HepG2 (cell line): ENCODE measurements around the gene PLCB4. TPM values are rescaled to one million over a fixed set of nuclear protein-coding genes. Genes with fewer than 3 reads are reported as not detected.
A peak's percentile ranks its signal among the peaks of the same experiment; 100 is the strongest.

Source experiments
- ARNTL ChIP-seq: sonication (generic); formaldehyde crosslinking; IDR thresholded peaks from 2 replicates; pipeline ENCODE4 v1.4.0; 2020; ENCODE audit warnings: mild to moderate bottlenecking, missing genetic modification reagents
- CTCF ChIP-seq: sonication (generic); formaldehyde crosslinking; IDR thresholded peaks from 2 replicates; pipeline ENCODE4 v1.5.0; 2020; ENCODE audit warnings: mild to moderate bottlenecking, missing genetic modification reagents, moderate library complexity
- JDP2 ChIP-seq: sonication (generic); formaldehyde crosslinking; IDR thresholded peaks from 2 replicates; pipeline ENCODE4 v1.8.1; 2022; ENCODE audit warnings: missing genetic modification reagents, borderline replicate concordance
- RELA ChIP-seq: sonication (generic); formaldehyde crosslinking; IDR thresholded peaks from 2 replicates; pipeline ENCODE4 v1.4.0; 2020; ENCODE audit warnings: missing genetic modification reagents
- SAP130 ChIP-seq: IDR thresholded peaks from 2 replicates; pipeline ENCODE4 v1.6.1; 2016; ENCODE audit warnings: low read depth
- SATB2 ChIP-seq: sonication (generic); formaldehyde crosslinking; IDR thresholded peaks from 2 replicates; pipeline ENCODE4 v1.5.0; 2020; ENCODE audit warnings: missing genetic modification reagents
- SP1 ChIP-seq, 2 experiments: fragments of 450-650 bp in 1 of 2; sonication (generic) in 1 of 2; formaldehyde crosslinking in 1 of 2; IDR thresholded peaks; 2 replicates each; pipeline versions ENCODE4 v1.4.0 to v1.6.1; 2016 to 2020; ENCODE audit warnings: missing genetic modification reagents in 1 of 2
- SRSF9 ChIP-seq: fragments of 200-400 bp; formaldehyde crosslinking; IDR thresholded peaks from 2 replicates; pipeline ENCODE4 v1.6.1; 2018; ENCODE audit warnings: borderline replicate concordance, mild to moderate bottlenecking, low read depth, low read length; ENCODE audit not compliant: insufficient read depth, poor library complexity, severe bottlenecking
- TMF1 ChIP-seq: sonication (generic); formaldehyde crosslinking; IDR thresholded peaks from 2 replicates; pipeline ENCODE4 v1.8.1; 2022; ENCODE audit warnings: low read depth, missing genetic modification reagents
- ZFP90 ChIP-seq: sonication (generic); formaldehyde crosslinking; IDR thresholded peaks from 2 replicates; pipeline ENCODE4 v1.8.0; 2022; ENCODE audit warnings: missing genetic modification reagents, mild to moderate bottlenecking, inconsistent platforms, borderline replicate concordance
- ZNF225 ChIP-seq: sonication (generic); formaldehyde crosslinking; IDR thresholded peaks from 2 replicates; pipeline ENCODE4 v1.4.0; 2020; ENCODE audit warnings: mild to moderate bottlenecking, missing genetic modification reagents
- ZNF317 ChIP-seq: sonication (generic); formaldehyde crosslinking; IDR thresholded peaks from 2 replicates; pipeline ENCODE4 v1.5.0; 2020; ENCODE audit warnings: mild to moderate bottlenecking, missing genetic modification reagents
- ZNF343 ChIP-seq: sonication (generic); formaldehyde crosslinking; IDR thresholded peaks from 2 replicates; pipeline ENCODE4 v1.4.0; 2020; ENCODE audit warnings: mild to moderate bottlenecking, missing genetic modification reagents
- ZNF720 ChIP-seq: sonication (generic); formaldehyde crosslinking; IDR thresholded peaks from 2 replicates; pipeline ENCODE4 v1.4.0; 2020; ENCODE audit warnings: missing genetic modification reagents
- ZNF770 ChIP-seq: sonication (generic); formaldehyde crosslinking; IDR thresholded peaks from 2 replicates; pipeline ENCODE4 v1.5.0; 2020; ENCODE audit warnings: mild to moderate bottlenecking, missing genetic modification reagents
- ZNF780A ChIP-seq: sonication (generic); formaldehyde crosslinking; IDR thresholded peaks from 2 replicates; pipeline ENCODE4 v1.8.0; 2022; ENCODE audit warnings: mild to moderate bottlenecking, missing genetic modification reagents, moderate library complexity
- polyA plus RNA-seq, 8 experiments: library from polyadenylated mRNA; depleted of rRNA in 3 of 8; stranded (reverse) in 7 of 8; unstranded in 1 of 8; fragments of >200 nt; fragmentation: Illumina TruSeq in 4 of 8; extraction: Trizol in 4 of 8; gene quantifications; 2 replicates each; pipeline versions ENCODE4 v1.2.1 to v1.2.3, GENCODE V29; 2011 to 2016; ENCODE audit warnings: low read depth in 4 of 8, missing spikeins in 1 of 8, mixed read lengths in 1 of 8; ENCODE audit not compliant: insufficient read depth in 1 of 8
- total RNA-seq, 5 experiments: library from RNA; depleted of rRNA; stranded (reverse); fragments of >200 nt; fragmentation: Illumina TruSeq; extraction: Trizol; gene quantifications; 2 replicates each; pipeline ENCODE4 v1.2.3, GENCODE V29; 2016; ENCODE audit warnings: low read depth in 1 of 5
- TF ChIP-seq, protein P1 (sequence below): sonication (generic); formaldehyde crosslinking; IDR thresholded peaks from 2 replicates; pipeline ENCODE4 v1.4.0; 2020; ENCODE audit warnings: mild to moderate bottlenecking, missing genetic modification reagents

The PLCB4 gene
- total and polyA plus RNA-seq, 2 of the 13 experiments (the other 11 are each of a cell fraction or from before 2014, with no cell fraction given) = 0.01 TPM; not detected in 1

GRCh38 chr20:9301129-9302090 lies 232.5 kb downstream of the PLCB4 start (continued):
- no peak for TF ChIP-seq ZNF770
- TF ChIP-seq ZFP90 = no peak
- no peak for TF ChIP-seq ARNTL
- no peak for TF ChIP-seq RELA (CRISPR knock-in tag)
- no peak; the same call in 1 of the 2 replicates for TF ChIP-seq ZNF225 (CRISPR knock-in tag)
- TF ChIP-seq TMF1 (CRISPR knock-in tag) = peak; percentile 43; the same call in 1 of the 2 replicates
- no peak for TF ChIP-seq SATB2 (CRISPR knock-in tag)
- TF ChIP-seq SP1 (IDR thresholded peaks at IDR 0.05) = no peak
- no peak for TF ChIP-seq SP1 (CRISPR knock-in tag; IDR thresholded peaks at IDR 0.05)
- TF ChIP-seq, protein P1, sequence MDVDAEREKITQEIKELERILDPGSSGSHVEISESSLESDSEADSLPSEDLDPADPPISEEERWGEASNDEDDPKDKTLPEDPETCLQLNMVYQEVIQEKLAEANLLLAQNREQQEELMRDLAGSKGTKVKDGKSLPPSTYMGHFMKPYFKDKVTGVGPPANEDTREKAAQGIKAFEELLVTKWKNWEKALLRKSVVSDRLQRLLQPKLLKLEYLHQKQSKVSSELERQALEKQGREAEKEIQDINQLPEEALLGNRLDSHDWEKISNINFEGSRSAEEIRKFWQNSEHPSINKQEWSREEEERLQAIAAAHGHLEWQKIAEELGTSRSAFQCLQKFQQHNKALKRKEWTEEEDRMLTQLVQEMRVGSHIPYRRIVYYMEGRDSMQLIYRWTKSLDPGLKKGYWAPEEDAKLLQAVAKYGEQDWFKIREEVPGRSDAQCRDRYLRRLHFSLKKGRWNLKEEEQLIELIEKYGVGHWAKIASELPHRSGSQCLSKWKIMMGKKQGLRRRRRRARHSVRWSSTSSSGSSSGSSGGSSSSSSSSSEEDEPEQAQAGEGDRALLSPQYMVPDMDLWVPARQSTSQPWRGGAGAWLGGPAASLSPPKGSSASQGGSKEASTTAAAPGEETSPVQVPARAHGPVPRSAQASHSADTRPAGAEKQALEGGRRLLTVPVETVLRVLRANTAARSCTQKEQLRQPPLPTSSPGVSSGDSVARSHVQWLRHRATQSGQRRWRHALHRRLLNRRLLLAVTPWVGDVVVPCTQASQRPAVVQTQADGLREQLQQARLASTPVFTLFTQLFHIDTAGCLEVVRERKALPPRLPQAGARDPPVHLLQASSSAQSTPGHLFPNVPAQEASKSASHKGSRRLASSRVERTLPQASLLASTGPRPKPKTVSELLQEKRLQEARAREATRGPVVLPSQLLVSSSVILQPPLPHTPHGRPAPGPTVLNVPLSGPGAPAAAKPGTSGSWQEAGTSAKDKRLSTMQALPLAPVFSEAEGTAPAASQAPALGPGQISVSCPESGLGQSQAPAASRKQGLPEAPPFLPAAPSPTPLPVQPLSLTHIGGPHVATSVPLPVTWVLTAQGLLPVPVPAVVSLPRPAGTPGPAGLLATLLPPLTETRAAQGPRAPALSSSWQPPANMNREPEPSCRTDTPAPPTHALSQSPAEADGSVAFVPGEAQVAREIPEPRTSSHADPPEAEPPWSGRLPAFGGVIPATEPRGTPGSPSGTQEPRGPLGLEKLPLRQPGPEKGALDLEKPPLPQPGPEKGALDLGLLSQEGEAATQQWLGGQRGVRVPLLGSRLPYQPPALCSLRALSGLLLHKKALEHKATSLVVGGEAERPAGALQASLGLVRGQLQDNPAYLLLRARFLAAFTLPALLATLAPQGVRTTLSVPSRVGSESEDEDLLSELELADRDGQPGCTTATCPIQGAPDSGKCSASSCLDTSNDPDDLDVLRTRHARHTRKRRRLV (CRISPR knock-in tag) = no peak
- TF ChIP-seq SAP130 = peak; percentile 74
- no peak for TF ChIP-seq CTCF (CRISPR knock-in tag)
- no peak for TF ChIP-seq SRSF9
- peak; percentile 47; the same call in 1 of the 2 replicates for TF ChIP-seq JDP2 (CRISPR knock-in tag)
- 0 out of 2 replicates have a peak, but pooled peaks have one; percentile 22 for TF ChIP-seq ZNF780A (CRISPR knock-in tag)
- no peak for TF ChIP-seq ZNF720 (CRISPR knock-in tag)
- no peak for TF ChIP-seq ZNF317 (CRISPR knock-in tag)
- no peak for TF ChIP-seq ZNF343 (CRISPR knock-in tag)
